Ishikawa (cell line): ENCODE measurements around the gene APBA1.

ENCODE experiments used
- CEBPB ChIP-seq: IDR thresholded peaks from 2 replicates; pipeline ENCODE4 v1.6.1; 2012
- CREB1 ChIP-seq: IDR thresholded peaks from 2 replicates; pipeline ENCODE4 v1.6.1; 2012; ENCODE audit warnings: low read depth
- EGR1 ChIP-seq: IDR thresholded peaks from 2 replicates; pipeline ENCODE4 v1.6.1; 2012
- EP300 ChIP-seq: IDR thresholded peaks from 2 replicates; pipeline ENCODE4 v1.6.1; 2012; ENCODE audit warnings: borderline replicate concordance
- RAD21 ChIP-seq: IDR thresholded peaks from 2 replicates; pipeline ENCODE4 v1.6.1; 2012; ENCODE audit warnings: low read depth
- ZBTB7A ChIP-seq: IDR thresholded peaks from 2 replicates; pipeline ENCODE4 v1.6.1; 2012; ENCODE audit warnings: low read depth
- TF ChIP-seq, protein P1 (sequence below): IDR thresholded peaks from 2 replicates; pipeline ENCODE4 v1.6.1; 2012
- TF ChIP-seq, protein P2 (sequence below): IDR thresholded peaks from 2 replicates; pipeline ENCODE4 v1.6.1; 2012
- TF ChIP-seq, protein P3 (sequence below): IDR thresholded peaks from 2 replicates; pipeline ENCODE4 v1.6.1; 2012; ENCODE audit warnings: low read depth, mild to moderate bottlenecking

DNA sequence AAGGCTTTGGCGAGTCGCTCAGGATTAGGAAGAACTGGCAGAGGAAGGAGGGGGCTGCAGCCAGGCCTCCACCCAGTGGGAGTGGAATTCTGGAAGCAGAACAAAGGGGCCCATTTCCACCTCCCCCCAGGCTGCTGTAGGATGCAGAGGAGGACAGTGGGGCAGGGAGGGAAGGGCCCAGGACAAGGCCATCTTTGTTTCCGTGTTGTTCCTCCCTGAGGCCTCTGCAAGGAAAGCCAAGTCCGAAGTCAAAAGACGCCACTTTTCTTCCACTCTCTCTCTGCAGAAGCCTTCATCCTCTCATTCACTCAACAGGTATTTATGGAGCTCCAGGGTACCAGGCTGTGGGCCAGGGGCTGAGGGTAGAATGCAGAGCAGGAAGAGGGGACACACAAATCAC lies 276.5 kb downstream of the APBA1 start:
- TF ChIP-seq RAD21: no peak
- TF ChIP-seq, protein P1, sequence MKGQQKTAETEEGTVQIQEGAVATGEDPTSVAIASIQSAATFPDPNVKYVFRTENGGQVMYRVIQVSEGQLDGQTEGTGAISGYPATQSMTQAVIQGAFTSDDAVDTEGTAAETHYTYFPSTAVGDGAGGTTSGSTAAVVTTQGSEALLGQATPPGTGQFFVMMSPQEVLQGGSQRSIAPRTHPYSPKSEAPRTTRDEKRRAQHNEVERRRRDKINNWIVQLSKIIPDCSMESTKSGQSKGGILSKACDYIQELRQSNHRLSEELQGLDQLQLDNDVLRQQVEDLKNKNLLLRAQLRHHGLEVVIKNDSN: no peak
- no peak for TF ChIP-seq CEBPB
- TF ChIP-seq, protein P2, sequence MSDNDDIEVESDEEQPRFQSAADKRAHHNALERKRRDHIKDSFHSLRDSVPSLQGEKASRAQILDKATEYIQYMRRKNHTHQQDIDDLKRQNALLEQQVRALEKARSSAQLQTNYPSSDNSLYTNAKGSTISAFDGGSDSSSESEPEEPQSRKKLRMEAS: no peak
- TF ChIP-seq CREB1: no peak
- no peak for TF ChIP-seq ZBTB7A
- TF ChIP-seq, protein P3, sequence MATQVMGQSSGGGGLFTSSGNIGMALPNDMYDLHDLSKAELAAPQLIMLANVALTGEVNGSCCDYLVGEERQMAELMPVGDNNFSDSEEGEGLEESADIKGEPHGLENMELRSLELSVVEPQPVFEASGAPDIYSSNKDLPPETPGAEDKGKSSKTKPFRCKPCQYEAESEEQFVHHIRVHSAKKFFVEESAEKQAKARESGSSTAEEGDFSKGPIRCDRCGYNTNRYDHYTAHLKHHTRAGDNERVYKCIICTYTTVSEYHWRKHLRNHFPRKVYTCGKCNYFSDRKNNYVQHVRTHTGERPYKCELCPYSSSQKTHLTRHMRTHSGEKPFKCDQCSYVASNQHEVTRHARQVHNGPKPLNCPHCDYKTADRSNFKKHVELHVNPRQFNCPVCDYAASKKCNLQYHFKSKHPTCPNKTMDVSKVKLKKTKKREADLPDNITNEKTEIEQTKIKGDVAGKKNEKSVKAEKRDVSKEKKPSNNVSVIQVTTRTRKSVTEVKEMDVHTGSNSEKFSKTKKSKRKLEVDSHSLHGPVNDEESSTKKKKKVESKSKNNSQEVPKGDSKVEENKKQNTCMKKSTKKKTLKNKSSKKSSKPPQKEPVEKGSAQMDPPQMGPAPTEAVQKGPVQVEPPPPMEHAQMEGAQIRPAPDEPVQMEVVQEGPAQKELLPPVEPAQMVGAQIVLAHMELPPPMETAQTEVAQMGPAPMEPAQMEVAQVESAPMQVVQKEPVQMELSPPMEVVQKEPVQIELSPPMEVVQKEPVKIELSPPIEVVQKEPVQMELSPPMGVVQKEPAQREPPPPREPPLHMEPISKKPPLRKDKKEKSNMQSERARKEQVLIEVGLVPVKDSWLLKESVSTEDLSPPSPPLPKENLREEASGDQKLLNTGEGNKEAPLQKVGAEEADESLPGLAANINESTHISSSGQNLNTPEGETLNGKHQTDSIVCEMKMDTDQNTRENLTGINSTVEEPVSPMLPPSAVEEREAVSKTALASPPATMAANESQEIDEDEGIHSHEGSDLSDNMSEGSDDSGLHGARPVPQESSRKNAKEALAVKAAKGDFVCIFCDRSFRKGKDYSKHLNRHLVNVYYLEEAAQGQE: no peak
- no peak for TF ChIP-seq EGR1
- no peak for TF ChIP-seq EP300
